Glutamatergic neuron (in vitro differentiated cells): ENCODE results near the gene RTF1. TPM values are rescaled to one million over a fixed set of nuclear protein-coding genes. Genes with fewer than 3 reads are reported as not detected.
"Not testable (repeated sequence)": the region's sequence is repeated elsewhere in the genome, so short reads cannot be mapped to it uniquely, and the experiment has no call there.

ENCODE experiments used
- DNase-seq: peaks from one replicate; pipeline ENCODE4 v3.0.0; 2022
- H3K27ac Mint-ChIP-seq: one replicate; pipeline ENCODE4 v1.8.0; 2020; ENCODE audit warnings: mild to moderate bottlenecking, mixed read lengths, inconsistent platforms; ENCODE audit not compliant: unreplicated experiment
- H3K27me3 Mint-ChIP-seq: one replicate; pipeline ENCODE4 v1.8.0; 2020; ENCODE audit warnings: mild to moderate bottlenecking, moderate library complexity, mixed read lengths, inconsistent platforms; ENCODE audit not compliant: unreplicated experiment
- H3K36me3 Mint-ChIP-seq: one replicate; pipeline ENCODE4 v1.8.0; 2020; ENCODE audit warnings: mild to moderate bottlenecking, mixed read lengths, inconsistent platforms; ENCODE audit not compliant: unreplicated experiment
- H3K4me1 Mint-ChIP-seq: one replicate; pipeline ENCODE4 v1.8.0; 2020; ENCODE audit warnings: mild to moderate bottlenecking, low read depth, mixed read lengths, inconsistent platforms; ENCODE audit not compliant: unreplicated experiment
- H3K4me3 Mint-ChIP-seq: one replicate; pipeline ENCODE4 v1.8.0; 2020; ENCODE audit warnings: mild to moderate bottlenecking, mixed read lengths, inconsistent platforms; ENCODE audit not compliant: unreplicated experiment
- H3K9me3 Mint-ChIP-seq: one replicate; pipeline ENCODE4 v1.8.0; 2020; ENCODE audit warnings: mild to moderate bottlenecking, moderate library complexity, mixed read lengths, inconsistent platforms; ENCODE audit not compliant: unreplicated experiment
- total RNA-seq: library from RNA; stranded (reverse); fragmentation: NEBNext Ultra II Directional; extraction: Animal tissue kit (Norgen Biotek cat#: 25700); gene quantifications from one replicate; pipeline ENCODE4 v1.2.1, GENCODE V29; 2021; ENCODE audit not compliant: unreplicated experiment
- TF ChIP-seq, protein P1 (sequence below): fragments of 200-600 bp; sonication (generic); IDR thresholded peaks from one replicate; pipeline ENCODE4 v1.5.0; 2021; ENCODE audit not compliant: partially characterized antibody, unreplicated experiment

Gene RTF1
- total RNA-seq, 1 donor from 2014 or later = 66.4 TPM

DNA sequence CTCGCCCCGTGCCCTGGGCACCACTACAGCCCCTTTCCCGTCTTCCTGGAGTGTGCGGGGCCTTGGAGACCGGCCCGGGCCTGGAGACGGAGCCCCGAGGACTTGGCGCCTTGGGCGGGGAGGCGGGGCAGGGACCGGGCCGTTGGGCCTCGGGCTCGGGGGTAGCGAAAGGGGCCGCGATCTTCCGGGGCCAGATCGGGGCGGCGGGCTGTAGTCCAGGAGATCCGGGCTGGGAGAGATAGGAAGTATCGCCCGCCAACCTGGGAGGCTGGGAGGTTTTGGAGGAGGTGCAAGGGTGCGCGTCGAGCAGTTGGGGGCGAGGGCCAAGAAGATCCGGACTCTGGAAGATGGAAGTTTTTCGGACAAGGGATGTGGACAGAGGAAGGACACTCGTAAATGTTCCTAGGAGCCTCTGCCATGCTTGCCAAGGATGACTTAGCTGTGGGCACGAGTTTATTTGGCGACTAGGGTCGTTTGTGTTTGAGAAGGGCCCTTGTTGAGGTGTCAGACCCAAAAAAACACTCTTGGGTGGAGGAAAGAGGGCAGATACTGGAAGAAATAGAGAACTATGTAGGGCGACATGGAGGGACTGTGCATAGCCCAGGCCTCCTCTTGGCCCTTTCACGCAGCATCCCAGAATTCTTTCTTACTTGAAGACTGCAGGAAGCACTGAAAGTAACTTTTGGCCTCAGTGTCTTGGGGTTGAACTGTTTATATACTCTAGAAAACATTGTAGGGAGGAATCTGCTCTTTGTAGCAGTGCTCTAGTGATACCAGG is 712 bp downstream of the RTF1 start:
- peaks cover 17% of the 10 kb centered on the region for H3K4me1 Mint-ChIP-seq
- TF ChIP-seq, protein P1, sequence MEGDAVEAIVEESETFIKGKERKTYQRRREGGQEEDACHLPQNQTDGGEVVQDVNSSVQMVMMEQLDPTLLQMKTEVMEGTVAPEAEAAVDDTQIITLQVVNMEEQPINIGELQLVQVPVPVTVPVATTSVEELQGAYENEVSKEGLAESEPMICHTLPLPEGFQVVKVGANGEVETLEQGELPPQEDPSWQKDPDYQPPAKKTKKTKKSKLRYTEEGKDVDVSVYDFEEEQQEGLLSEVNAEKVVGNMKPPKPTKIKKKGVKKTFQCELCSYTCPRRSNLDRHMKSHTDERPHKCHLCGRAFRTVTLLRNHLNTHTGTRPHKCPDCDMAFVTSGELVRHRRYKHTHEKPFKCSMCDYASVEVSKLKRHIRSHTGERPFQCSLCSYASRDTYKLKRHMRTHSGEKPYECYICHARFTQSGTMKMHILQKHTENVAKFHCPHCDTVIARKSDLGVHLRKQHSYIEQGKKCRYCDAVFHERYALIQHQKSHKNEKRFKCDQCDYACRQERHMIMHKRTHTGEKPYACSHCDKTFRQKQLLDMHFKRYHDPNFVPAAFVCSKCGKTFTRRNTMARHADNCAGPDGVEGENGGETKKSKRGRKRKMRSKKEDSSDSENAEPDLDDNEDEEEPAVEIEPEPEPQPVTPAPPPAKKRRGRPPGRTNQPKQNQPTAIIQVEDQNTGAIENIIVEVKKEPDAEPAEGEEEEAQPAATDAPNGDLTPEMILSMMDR = no peak
- DNase-seq = peak; percentile 55
- peak overlapping the region; percentile 93 for H3K27ac Mint-ChIP-seq
- H3K9me3 Mint-ChIP-seq = peaks cover 7% of the 10 kb centered on the region
- peak overlapping the region; percentile 100 for H3K4me3 Mint-ChIP-seq
- peaks cover 12% of the 10 kb centered on the region for H3K27me3 Mint-ChIP-seq
- no peaks in the 10 kb centered on the region for H3K36me3 Mint-ChIP-seq

DNA sequence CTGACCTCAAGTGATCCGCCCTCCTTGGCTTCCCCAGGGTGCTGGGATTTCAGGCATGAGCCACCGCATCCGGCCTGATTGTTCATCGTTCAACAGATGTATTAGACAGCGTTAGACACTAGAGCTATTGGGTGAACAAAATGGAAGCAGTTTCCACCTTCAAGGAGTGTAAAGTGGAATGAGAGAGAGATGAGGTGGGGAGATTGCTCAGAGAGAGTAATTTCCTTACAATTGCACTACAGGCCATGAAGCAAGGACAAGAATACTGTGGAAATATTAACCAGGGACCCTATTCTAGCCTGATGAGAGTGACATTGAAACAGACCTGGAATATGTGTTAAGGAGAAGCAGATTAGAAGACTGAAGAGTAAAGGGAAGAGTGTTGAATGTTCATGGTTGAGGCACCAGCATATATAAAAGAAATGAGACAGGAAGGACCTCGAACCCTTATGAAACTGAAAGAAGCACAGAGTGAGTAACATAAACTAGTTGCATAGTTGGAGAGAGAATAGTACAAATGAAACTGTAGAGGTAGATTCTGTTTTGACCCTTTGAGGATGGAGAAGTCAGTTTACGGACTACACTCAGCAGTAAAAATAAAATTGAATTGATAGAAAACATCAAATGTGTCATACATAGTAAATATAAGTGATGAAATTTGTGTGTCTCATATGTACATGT is 7.2 kb downstream of the RTF1 start:
- TF ChIP-seq, protein P1 = no peak
- H3K36me3 Mint-ChIP-seq = no peaks in the 10 kb centered on the region
- DNase-seq = no peak
- no peaks in the 10 kb centered on the region for H3K27me3 Mint-ChIP-seq
- no peak overlapping the region for H3K27ac Mint-ChIP-seq
- H3K9me3 Mint-ChIP-seq = peaks cover 4% of the 10 kb centered on the region
- peaks cover 5% of the 10 kb centered on the region for H3K4me1 Mint-ChIP-seq
- no peak overlapping the region for H3K4me3 Mint-ChIP-seq

DNA sequence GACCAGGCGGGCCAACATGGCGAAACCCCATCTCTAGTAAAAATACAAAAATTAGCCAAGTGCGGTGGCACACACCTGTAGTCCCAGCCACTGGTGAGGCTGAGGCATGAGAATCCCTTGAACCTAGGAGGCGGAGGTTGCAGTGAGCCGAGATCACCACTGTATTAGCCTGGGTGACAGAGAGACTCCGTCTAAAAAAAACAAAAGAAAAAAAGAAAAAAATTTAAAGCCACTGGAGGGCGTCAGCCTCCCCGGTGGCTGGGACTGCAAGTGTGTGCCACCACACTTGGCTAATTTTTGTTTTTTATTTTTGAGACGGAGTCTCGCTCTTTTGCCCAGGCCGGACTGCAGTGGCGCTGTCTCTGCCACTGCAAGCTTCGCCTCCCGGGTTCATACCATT is 7.9 kb downstream of the RTF1 start:
- no peak for DNase-seq
- Mint-ChIP-seq H3K27me3 (no peaks in the 10 kb centered on the region), H3K36me3 (no peaks in the 10 kb centered on the region), H3K9me3 (peaks cover 4% of the 10 kb centered on the region), H3K27ac (no peak overlapping the region), H3K4me3 (no peak overlapping the region), H3K4me1 (peaks cover 7% of the 10 kb centered on the region)
- TF ChIP-seq, protein P1 = no peak

DNA sequence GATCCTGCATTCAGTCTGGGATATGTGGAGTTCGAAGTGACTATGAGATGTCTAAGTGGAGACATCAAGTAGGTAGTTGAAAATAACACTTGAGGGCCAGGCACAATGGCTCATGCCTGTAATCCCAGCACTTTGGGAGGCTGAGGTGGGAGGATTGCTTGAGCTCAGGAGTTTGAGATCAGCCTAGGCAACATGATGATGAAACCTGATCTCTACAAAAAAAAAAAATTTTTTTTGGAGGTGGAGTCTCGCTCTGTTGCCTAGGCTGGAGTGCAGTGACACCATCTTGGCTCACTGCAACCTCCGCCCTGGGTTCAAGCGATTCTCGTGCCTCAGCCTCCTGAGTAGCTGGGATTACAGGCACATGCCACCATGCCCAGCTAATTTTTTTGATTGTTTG is 9.0 kb downstream of the RTF1 start:
- H3K36me3 Mint-ChIP-seq, H3K9me3 Mint-ChIP-seq, H3K4me3 Mint-ChIP-seq, H3K27ac Mint-ChIP-seq, DNase-seq, H3K4me1 Mint-ChIP-seq, H3K27me3 Mint-ChIP-seq: not testable (repeated sequence)

DNA sequence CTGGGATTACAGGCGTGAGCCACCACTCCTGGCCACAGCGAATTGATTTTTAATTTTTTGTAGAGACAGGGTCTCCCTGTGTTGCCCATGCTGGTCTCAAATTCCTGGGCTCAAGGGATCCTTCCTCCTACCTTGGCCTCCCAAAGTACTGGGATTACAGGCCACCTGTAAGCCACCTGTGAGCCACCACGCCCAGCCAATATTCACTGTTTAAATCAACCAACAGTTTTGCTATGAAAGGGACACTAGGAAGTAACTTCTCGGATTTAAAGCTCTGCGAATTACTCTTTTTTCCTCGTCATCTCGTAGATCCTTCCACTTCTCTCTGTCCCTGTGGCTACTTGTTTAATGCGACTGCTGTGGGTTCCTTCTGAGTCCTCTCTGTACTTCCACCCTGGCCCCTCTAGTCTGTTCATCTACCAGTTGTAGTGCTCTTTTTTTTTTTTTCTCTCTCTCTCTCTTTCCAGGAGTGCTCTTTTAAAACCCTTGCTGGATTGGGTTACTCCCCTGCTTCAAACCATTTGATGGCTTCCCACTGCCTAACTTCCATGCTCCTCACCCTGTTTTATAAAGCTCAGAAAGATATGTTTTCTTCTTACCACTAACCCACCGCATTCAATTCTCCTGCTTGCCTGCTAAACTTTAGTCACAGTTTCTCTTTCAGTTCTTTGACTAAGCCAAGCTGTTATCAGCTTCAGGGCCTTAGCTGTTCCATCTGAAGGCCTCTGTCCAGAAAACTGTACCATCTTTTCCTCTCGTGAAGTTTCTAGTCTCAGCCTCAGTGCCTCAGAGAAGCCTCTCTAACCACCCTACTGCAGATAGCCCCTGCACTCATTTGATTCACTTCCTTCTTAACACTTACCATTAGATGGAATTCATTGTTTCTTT is 12.4 kb downstream of the RTF1 start:
- no peak for DNase-seq
- Mint-ChIP-seq H3K9me3 (peaks cover 4% of the 10 kb centered on the region), H3K27ac (no peak overlapping the region)

More for the DNA sequence above, 12.4 kb downstream of the RTF1 start:
- TF ChIP-seq, protein P1 = no peak
- Mint-ChIP-seq H3K4me3 (no peak overlapping the region), H3K27me3 (no peaks in the 10 kb centered on the region), H3K4me1 (peaks cover 2% of the 10 kb centered on the region), H3K36me3 (no peaks in the 10 kb centered on the region)
